HepG2 (cell line): Measurements from ENCODE around the gene NDRG2. TPM values are rescaled to one million over a fixed set of nuclear protein-coding genes. Genes with fewer than 3 reads are reported as not detected.
A peak's percentile ranks its signal among the peaks of the same experiment; 100 is the strongest.

Experiments used
- ATRX ChIP-seq: sonication (generic); formaldehyde crosslinking; IDR thresholded peaks from 2 replicates; pipeline ENCODE4 v1.4.0; 2020; ENCODE audit warnings: missing genetic modification reagents, borderline replicate concordance
- GATAD2A ChIP-seq: IDR thresholded peaks from 2 replicates; pipeline ENCODE4 v1.6.1; 2016
- KIAA2018 ChIP-seq: sonication (generic); formaldehyde crosslinking; IDR thresholded peaks from 2 replicates; pipeline ENCODE4 v1.5.0; 2020; ENCODE audit warnings: mild to moderate bottlenecking, missing genetic modification reagents, borderline replicate concordance
- KMT2A ChIP-seq: sonication (generic); formaldehyde crosslinking; IDR thresholded peaks from 2 replicates; pipeline ENCODE4 v1.4.0; 2020; ENCODE audit warnings: missing genetic modification reagents
- MATR3 ChIP-seq: sonication (generic); formaldehyde crosslinking; IDR thresholded peaks from 2 replicates; pipeline ENCODE4 v1.4.0; 2020; ENCODE audit warnings: missing genetic modification reagents
- NRL ChIP-seq: sonication (generic); formaldehyde crosslinking; IDR thresholded peaks from 2 replicates; pipeline ENCODE4 v1.5.0; 2020; ENCODE audit warnings: missing genetic modification reagents, mild to moderate bottlenecking, moderate library complexity, borderline replicate concordance
- PRDM15 ChIP-seq: sonication (generic); formaldehyde crosslinking; IDR thresholded peaks from 2 replicates; pipeline ENCODE4 v1.4.0; 2020; ENCODE audit warnings: missing genetic modification reagents
- RCOR2 ChIP-seq: IDR thresholded peaks from 2 replicates; pipeline ENCODE4 v1.6.1; 2016; ENCODE audit warnings: missing biosample characterization, missing genetic modification reagents
- TAF1 ChIP-seq: sonication (generic); formaldehyde crosslinking; IDR thresholded peaks from 2 replicates; pipeline ENCODE4 v1.4.0; 2020; ENCODE audit warnings: missing genetic modification reagents
- TEAD2 ChIP-seq: sonication (generic); formaldehyde crosslinking; IDR thresholded peaks from 2 replicates; pipeline ENCODE4 v1.9.0; 2021; ENCODE audit warnings: missing genetic modification reagents
- ZMYM3 ChIP-seq: sonication (generic); formaldehyde crosslinking; IDR thresholded peaks from 2 replicates; pipeline ENCODE4 v1.5.1; 2020; ENCODE audit warnings: mild to moderate bottlenecking, missing genetic modification reagents
- ZNF280D ChIP-seq: sonication (generic); formaldehyde crosslinking; IDR thresholded peaks from 2 replicates; pipeline ENCODE4 v1.5.1; 2020; ENCODE audit warnings: mild to moderate bottlenecking, missing genetic modification reagents
- ZNF83 ChIP-seq: sonication (generic); formaldehyde crosslinking; IDR thresholded peaks from 2 replicates; pipeline ENCODE4 v1.4.0; 2020; ENCODE audit warnings: missing genetic modification reagents, mild to moderate bottlenecking, borderline replicate concordance
- polyA plus RNA-seq, 8 experiments: library from polyadenylated mRNA; depleted of rRNA in 3 of 8; stranded (reverse) in 7 of 8; unstranded in 1 of 8; fragments of >200 nt; fragmentation: Illumina TruSeq in 4 of 8; extraction: Trizol in 4 of 8; gene quantifications; 2 replicates each; pipeline versions ENCODE4 v1.2.1 to v1.2.3, GENCODE V29; 2011 to 2016; ENCODE audit warnings: low read depth in 4 of 8, missing spikeins in 1 of 8, mixed read lengths in 1 of 8; ENCODE audit not compliant: insufficient read depth in 1 of 8
- total RNA-seq, 5 experiments: library from RNA; depleted of rRNA; stranded (reverse); fragments of >200 nt; fragmentation: Illumina TruSeq; extraction: Trizol; gene quantifications; 2 replicates each; pipeline ENCODE4 v1.2.3, GENCODE V29; 2016; ENCODE audit warnings: low read depth in 1 of 5

The NDRG2 gene
- total and polyA plus RNA-seq, 2 of the 13 experiments (the other 11 are each of a cell fraction or from before 2014, with no cell fraction given): 27.2 to 189 TPM

- no peak for TF ChIP-seq KIAA2018 (CRISPR knock-in tag)
- no peak for TF ChIP-seq ATRX
- peak; percentile 12; the same call in 1 of the 2 replicates for TF ChIP-seq ZMYM3 (CRISPR knock-in tag)
- TF ChIP-seq TAF1 (CRISPR knock-in tag): peak; percentile 17; the same call in 1 of the 2 replicates
- 0 out of 2 replicates have a peak, but pooled peaks have one; percentile 9 for TF ChIP-seq KMT2A (CRISPR knock-in tag)
- TF ChIP-seq PRDM15 (CRISPR knock-in tag): no peak
- 0 out of 2 replicates have a peak, but pooled peaks have one; percentile 50 for TF ChIP-seq ZNF280D (CRISPR knock-in tag)
- TF ChIP-seq TEAD2 (CRISPR knock-in tag): no peak
- peak; percentile 44; the same call in 1 of the 2 replicates for TF ChIP-seq GATAD2A (CRISPR knock-in tag)
- TF ChIP-seq NRL (CRISPR knock-in tag): peak; percentile 25; the same call in 1 of the 2 replicates
- TF ChIP-seq ZNF83: 0 out of 2 replicates have a peak, but pooled peaks have one; percentile 34
- 0 out of 2 replicates have a peak, but pooled peaks have one; percentile 13 for TF ChIP-seq RCOR2
- TF ChIP-seq MATR3 (CRISPR knock-in tag): 0 out of 2 replicates have a peak, but pooled peaks have one; percentile 31
Observed at GRCh38 chr14:21071225-21072030, 46.6 kb upstream of the NDRG2 start (continued).
